Right lobe of liver (tissue), 6 donors: ENCODE measurements around the gene PTPRN2. TPM values are rescaled to one million over a fixed set of nuclear protein-coding genes. Genes with fewer than 3 reads are reported as not detected.
A peak's percentile ranks its signal among the peaks of the same experiment; 100 is the strongest.

Source experiments
- ATAC-seq, 4 donors: fragments of 200-7000 bp; cut with Tn5 transposase; one replicate each; pipeline ENCODE4 v1.9.1; 2020; ENCODE audit warnings: mild to moderate bottlenecking in 4 of 4, moderate library complexity in 4 of 4
- DNase-seq, 3 donors: peaks; one replicate each; pipeline ENCODE4 v3.0.0-alpha.2; 2020
- H3K27ac ChIP-seq, 3 donors: fragments of 200-600 bp; one replicate each; pipeline ENCODE4 v1.8.0; 2022
- H3K27me3 ChIP-seq, 2 donors: fragments of 200-600 bp; one replicate each; pipeline ENCODE4 v1.8.0; 2022
- H3K36me3 ChIP-seq, 4 donors: fragments of 200-600 bp; sonication (generic) in 1 of 4; one replicate each; pipeline versions ENCODE4 v1.5.1 to v1.8.0; 2017 to 2022; ENCODE audit warnings: control low read depth in 1 of 4
- H3K4me1 ChIP-seq, 4 donors: fragments of 200-600 bp; sonication (generic) in 1 of 4; one replicate each; pipeline versions ENCODE4 v1.5.1 to v1.8.0; 2017 to 2022; ENCODE audit warnings: control low read depth in 1 of 4
- H3K4me3 ChIP-seq, 3 donors: fragments of 200-600 bp; one replicate each; pipeline ENCODE4 v1.8.0; 2022
- H3K9me3 ChIP-seq, 4 donors: fragments of 200-600 bp; sonication (generic) in 1 of 4; one replicate each; pipeline versions ENCODE4 v1.5.1 to v1.8.0; 2017 to 2022; ENCODE audit warnings: control low read depth in 1 of 4
- POLR2A ChIP-seq: fragments of 450-650 bp; IDR thresholded peaks from one replicate; pipeline ENCODE4 v1.6.1; 2017; ENCODE audit warnings: antibody characterized with exemption, mild to moderate bottlenecking
- WGBS: methylation state at CpG from one replicate; pipeline ENCODE4 v1.1.6; 2018; ENCODE audit warnings: low coverage, low lambda C conversion rate; ENCODE audit not compliant: insufficient coverage; ENCODE audit errors: missing lambda C conversion rate; 5-methylcytosine and 5-hydroxymethylcytosine counted together
- intact Hi-C, 2 donors: fragments of 100-400 bp; cut with DNase I; formaldehyde crosslinking; loops; one replicate each; pipeline versions ENCODE4 v1.11.2 to v1.14.1; 2022
- total RNA-seq, 6 experiments: library from RNA; depleted of rRNA in 2 of 6; stranded (reverse); fragments of >200 nt in 2 of 6; fragmentation: NEBNext Ultra II Directional in 3 of 6; extraction: Animal tissue kit (Norgen Biotek cat#: 25700) in 3 of 6; gene quantifications; one replicate each; pipeline versions ENCODE4 v1.1.0 to v1.2.4, GENCODE V29; 2016 to 2023
- TF ChIP-seq, protein P1 (sequence below), 4 donors: fragments of 200-600 bp in 3 of 4; fragments of 450-650 bp in 1 of 4; IDR thresholded peaks; one replicate each; pipeline versions ENCODE4 v1.5.1 to v1.8.0; 2016 to 2022; ENCODE audit warnings: antibody characterized with exemption in 4 of 4, mild to moderate bottlenecking in 2 of 4
- donor health status: DM: no; HTN: yes; CAD: no.
- donor health status: DM: no; HTN: no; CAD: no.
- donor health status: DM: no; HTN: no; CAD: no.
- donor health status: DM: no; HTN: yes; CAD: no.
- donor health status: DM: no; HTN: yes; CAD: no.

Gene PTPRN2
- total RNA-seq, 6 experiments from 2014 or later = 0.15 to 0.87 (median 0.67) TPM

DNA sequence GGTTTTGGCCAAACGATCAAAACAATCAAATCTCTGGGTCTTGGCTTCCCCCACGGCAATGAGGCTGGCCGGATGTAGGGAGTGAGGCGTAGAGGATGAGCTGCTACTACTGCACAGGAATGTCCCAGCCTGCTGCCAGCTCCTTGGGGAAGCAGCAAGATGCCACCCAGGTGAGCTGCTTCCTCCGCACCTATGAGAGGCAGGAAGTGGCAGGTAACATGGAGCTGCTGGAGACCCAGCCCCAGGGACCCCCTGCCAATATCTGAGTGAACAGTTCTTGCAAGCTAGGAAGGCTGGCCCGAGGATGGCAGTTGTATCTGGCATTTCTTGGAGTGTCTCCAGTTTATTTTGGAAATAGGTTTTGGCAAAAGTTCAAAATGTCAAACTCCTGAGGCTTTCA lies 837.3 kb downstream of the PTPRN2 start:
- no peak overlapping the region for H3K27ac ChIP-seq
- no peaks in the 10 kb centered on the region for H3K9me3 ChIP-seq
- no peaks in the 10 kb centered on the region for H3K4me1 ChIP-seq
- no peak overlapping the region for H3K4me3 ChIP-seq
- DNase-seq (no peak), ATAC-seq (no peak)
- TF ChIP-seq, protein P1, sequence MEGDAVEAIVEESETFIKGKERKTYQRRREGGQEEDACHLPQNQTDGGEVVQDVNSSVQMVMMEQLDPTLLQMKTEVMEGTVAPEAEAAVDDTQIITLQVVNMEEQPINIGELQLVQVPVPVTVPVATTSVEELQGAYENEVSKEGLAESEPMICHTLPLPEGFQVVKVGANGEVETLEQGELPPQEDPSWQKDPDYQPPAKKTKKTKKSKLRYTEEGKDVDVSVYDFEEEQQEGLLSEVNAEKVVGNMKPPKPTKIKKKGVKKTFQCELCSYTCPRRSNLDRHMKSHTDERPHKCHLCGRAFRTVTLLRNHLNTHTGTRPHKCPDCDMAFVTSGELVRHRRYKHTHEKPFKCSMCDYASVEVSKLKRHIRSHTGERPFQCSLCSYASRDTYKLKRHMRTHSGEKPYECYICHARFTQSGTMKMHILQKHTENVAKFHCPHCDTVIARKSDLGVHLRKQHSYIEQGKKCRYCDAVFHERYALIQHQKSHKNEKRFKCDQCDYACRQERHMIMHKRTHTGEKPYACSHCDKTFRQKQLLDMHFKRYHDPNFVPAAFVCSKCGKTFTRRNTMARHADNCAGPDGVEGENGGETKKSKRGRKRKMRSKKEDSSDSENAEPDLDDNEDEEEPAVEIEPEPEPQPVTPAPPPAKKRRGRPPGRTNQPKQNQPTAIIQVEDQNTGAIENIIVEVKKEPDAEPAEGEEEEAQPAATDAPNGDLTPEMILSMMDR (IDR thresholded peaks at IDR 0.05) = no peak
- no peak for TF ChIP-seq POLR2A
- intact Hi-C loops = no loop called here
- 77% methylated on average over 6 of the region's 6 CpGs for WGBS
- H3K27me3 ChIP-seq = no peaks in the 10 kb centered on the region
- H3K36me3 ChIP-seq = no peaks in the 10 kb centered on the region

- Histone ChIP-seq H3K36me3 (no peaks in the 10 kb centered on the region), H3K27ac (no peak overlapping the region), H3K27me3 (no peaks in the 10 kb centered on the region), H3K4me1 (no peaks in the 10 kb centered on the region), H3K4me3 (no peak overlapping the region), H3K9me3 (no peaks in the 10 kb centered on the region)
- ATAC-seq (peak in 1 of 4 donors; percentile 29), DNase-seq (no peak)
- 75% methylated on average over 6 of the region's 25 CpGs for WGBS
- intact Hi-C loops = no loop called here
- TF ChIP-seq POLR2A = no peak
- TF ChIP-seq, protein P1 (IDR thresholded peaks at IDR 0.05) = no peak
These were observed 841.6 kb downstream of the PTPRN2 start for GRCh38 chr7:157745721-157746709.

GRCh38 chr7:157744786-157745601 lies 842.6 kb downstream of the PTPRN2 start:
- Histone ChIP-seq H3K27me3 (no peaks in the 10 kb centered on the region), H3K4me1 (no peaks in the 10 kb centered on the region), H3K36me3 (no peaks in the 10 kb centered on the region), H3K4me3 (no peak overlapping the region), H3K9me3 (no peaks in the 10 kb centered on the region), H3K27ac (no peak overlapping the region)
- no peak for DNase-seq
- peak in 1 of 4 donors; percentile 40 for ATAC-seq
- TF ChIP-seq, protein P1 (IDR thresholded peaks at IDR 0.05) = no peak
- no peak for TF ChIP-seq POLR2A
- intact Hi-C loops = no loop called here
- 61% methylated on average over 12 of the region's 24 CpGs for WGBS

- intact Hi-C loops = no loop called here
- ATAC-seq (no peak), DNase-seq (no peak)
- no peak for TF ChIP-seq POLR2A
- no peaks in the 10 kb centered on the region for H3K9me3 ChIP-seq
- no peaks in the 10 kb centered on the region for H3K36me3 ChIP-seq
- H3K4me1 ChIP-seq = no peaks in the 10 kb centered on the region
- 64% methylated on average over 15 of the region's 29 CpGs for WGBS
- H3K27ac ChIP-seq = no peak overlapping the region
- H3K4me3 ChIP-seq = no peak overlapping the region
- no peaks in the 10 kb centered on the region for H3K27me3 ChIP-seq
These were observed 843.7 kb downstream of the PTPRN2 start for GRCh38 chr7:157743781-157744525.
